Measurements from ENCODE around the gene TLCD3A.
"Not testable (repeated sequence)": the region's sequence is repeated elsewhere in the genome, so short reads cannot be mapped to it uniquely, and the experiment has no call there.

Gene TLCD3A

GRCh38 chr17:756010-756567, 23.7 kb downstream of the TLCD3A start:
- H3K4me1 ChIP-seq (ENCODE audit: low read length); H3K4me3 ChIP-seq (ENCODE audit: low read length); H3K36me3 ChIP-seq (replicated peaks; ENCODE audit: low read depth, low read length); H3K4me2 ChIP-seq (ENCODE audit: low read length); H2AFZ ChIP-seq (ENCODE audit: low read depth, low read length); H4K20me1 ChIP-seq (ENCODE audit: insufficient read depth, low read length); H3K9ac ChIP-seq (ENCODE audit: low read length); H3K27ac ChIP-seq (ENCODE audit: low read length); H3K27me3 ChIP-seq (ENCODE audit: low read depth, low read length); H3K9me3 ChIP-seq (ENCODE audit: insufficient read depth, low read length); H3K79me2 ChIP-seq (ENCODE audit: low read length): not testable (repeated sequence)

- Histone ChIP-seq H3K9me3 (ENCODE audit: insufficient read depth, low read length) (no peaks in the 10 kb centered on the region), H3K27ac (ENCODE audit: low read length) (no peak overlapping the region), H3K4me2 (ENCODE audit: low read length) (no peak overlapping the region), H3K9ac (ENCODE audit: low read length) (no peak overlapping the region), H3K4me1 (ENCODE audit: low read length) (no peaks in the 10 kb centered on the region), H4K20me1 (ENCODE audit: insufficient read depth, low read length) (no peaks in the 10 kb centered on the region), H3K27me3 (ENCODE audit: low read depth, low read length) (no peaks in the 10 kb centered on the region), H3K4me3 (ENCODE audit: low read length) (no peak overlapping the region), H3K79me2 (ENCODE audit: low read length) (no peaks in the 10 kb centered on the region), H3K36me3 (replicated peaks; ENCODE audit: low read depth, low read length) (peaks cover 5% of the 10 kb centered on the region), H2AFZ (ENCODE audit: low read depth, low read length) (no peak overlapping the region)
- TF ChIP-seq EZH2phosphoT487 (IDR thresholded peaks at IDR 0.05; ENCODE audit: low read depth), result no peak
- no peak for TF ChIP-seq CTCF (IDR thresholded peaks at IDR 0.05; ENCODE audit: low read depth, low read length)
Measured at GRCh38 chr17:759964-760363, 27.6 kb downstream of the TLCD3A start.

- Histone ChIP-seq H3K4me1 (ENCODE audit: low read length) (no peaks in the 10 kb centered on the region), H3K79me2 (ENCODE audit: low read length) (no peaks in the 10 kb centered on the region), H3K36me3 (replicated peaks; ENCODE audit: low read depth, low read length) (peaks cover 5% of the 10 kb centered on the region), H3K9ac (ENCODE audit: low read length) (no peak overlapping the region), H3K27ac (ENCODE audit: low read length) (no peak overlapping the region), H3K27me3 (ENCODE audit: low read depth, low read length) (no peaks in the 10 kb centered on the region), H3K9me3 (ENCODE audit: insufficient read depth, low read length) (no peaks in the 10 kb centered on the region), H3K4me3 (ENCODE audit: low read length) (no peak overlapping the region), H3K4me2 (ENCODE audit: low read length) (no peak overlapping the region), H4K20me1 (ENCODE audit: insufficient read depth, low read length) (no peaks in the 10 kb centered on the region), H2AFZ (ENCODE audit: low read depth, low read length) (no peak overlapping the region)
- no peak for TF ChIP-seq CTCF (IDR thresholded peaks at IDR 0.05; ENCODE audit: low read depth, low read length)
- TF ChIP-seq EZH2phosphoT487 (IDR thresholded peaks at IDR 0.05; ENCODE audit: low read depth), result no peak
Measured at GRCh38 chr17:760371-760770, 28.0 kb downstream of the TLCD3A start.

- Histone ChIP-seq H3K9ac (ENCODE audit: low read length) (no peak overlapping the region), H4K20me1 (ENCODE audit: insufficient read depth, low read length) (no peaks in the 10 kb centered on the region), H3K79me2 (ENCODE audit: low read length) (no peaks in the 10 kb centered on the region), H3K4me2 (ENCODE audit: low read length) (no peak overlapping the region), H3K27ac (ENCODE audit: low read length) (no peak overlapping the region), H3K4me1 (ENCODE audit: low read length) (no peaks in the 10 kb centered on the region), H3K4me3 (ENCODE audit: low read length) (no peak overlapping the region), H2AFZ (ENCODE audit: low read depth, low read length) (no peak overlapping the region), H3K9me3 (ENCODE audit: insufficient read depth, low read length) (no peaks in the 10 kb centered on the region), H3K27me3 (ENCODE audit: low read depth, low read length) (no peaks in the 10 kb centered on the region), H3K36me3 (replicated peaks; ENCODE audit: low read depth, low read length) (peaks cover 21% of the 10 kb centered on the region)
- TF ChIP-seq CTCF (IDR thresholded peaks at IDR 0.05; ENCODE audit: low read depth, low read length), result no peak
- TF ChIP-seq EZH2phosphoT487 (IDR thresholded peaks at IDR 0.05; ENCODE audit: low read depth), result no peak
Measured at GRCh38 chr17:767076-767475, 34.7 kb downstream of the TLCD3A start.

GRCh38 chr17:773016-773415, 40.6 kb downstream of the TLCD3A start:
- Histone ChIP-seq H3K9me3 (ENCODE audit: insufficient read depth, low read length) (no peaks in the 10 kb centered on the region), H3K4me3 (ENCODE audit: low read length) (no peak overlapping the region), H3K27me3 (ENCODE audit: low read depth, low read length) (no peaks in the 10 kb centered on the region), H3K4me2 (ENCODE audit: low read length) (no peak overlapping the region), H3K9ac (ENCODE audit: low read length) (no peak overlapping the region), H2AFZ (ENCODE audit: low read depth, low read length) (no peak overlapping the region), H3K27ac (ENCODE audit: low read length) (no peak overlapping the region), H3K4me1 (ENCODE audit: low read length) (no peaks in the 10 kb centered on the region), H4K20me1 (ENCODE audit: insufficient read depth, low read length) (no peaks in the 10 kb centered on the region), H3K36me3 (replicated peaks; ENCODE audit: low read depth, low read length) (peaks cover 35% of the 10 kb centered on the region), H3K79me2 (ENCODE audit: low read length) (no peaks in the 10 kb centered on the region)
- TF ChIP-seq CTCF (IDR thresholded peaks at IDR 0.05; ENCODE audit: low read depth, low read length) (no peak), EZH2phosphoT487 (IDR thresholded peaks at IDR 0.05; ENCODE audit: low read depth) (no peak)
